A172 (cell line): ENCODE data around the gene CXCL11. TPM values are rescaled to one million over a fixed set of nuclear protein-coding genes. Genes with fewer than 3 reads are reported as not detected.
A peak's percentile ranks its signal among the peaks of the same experiment; 100 is the strongest.
"Not testable (repeated sequence)": the region's sequence is repeated elsewhere in the genome, so short reads cannot be mapped to it uniquely, and the experiment has no call there.

ENCODE experiments used
- DNase-seq: peaks from one replicate; pipeline ENCODE4 v3.0.0-alpha.2; 2015; ENCODE audit warnings: low spot score
- total RNA-seq: library from RNA; depleted of rRNA; stranded (reverse); fragments of >200 nt; shearing (Covaris generic); gene quantifications from 2 replicates; pipeline ENCODE4 v1.2.3, GENCODE V29; 2014; rRNA removed

CXCL11 gene
- total RNA-seq: not detected in 2 replicates

DNA sequence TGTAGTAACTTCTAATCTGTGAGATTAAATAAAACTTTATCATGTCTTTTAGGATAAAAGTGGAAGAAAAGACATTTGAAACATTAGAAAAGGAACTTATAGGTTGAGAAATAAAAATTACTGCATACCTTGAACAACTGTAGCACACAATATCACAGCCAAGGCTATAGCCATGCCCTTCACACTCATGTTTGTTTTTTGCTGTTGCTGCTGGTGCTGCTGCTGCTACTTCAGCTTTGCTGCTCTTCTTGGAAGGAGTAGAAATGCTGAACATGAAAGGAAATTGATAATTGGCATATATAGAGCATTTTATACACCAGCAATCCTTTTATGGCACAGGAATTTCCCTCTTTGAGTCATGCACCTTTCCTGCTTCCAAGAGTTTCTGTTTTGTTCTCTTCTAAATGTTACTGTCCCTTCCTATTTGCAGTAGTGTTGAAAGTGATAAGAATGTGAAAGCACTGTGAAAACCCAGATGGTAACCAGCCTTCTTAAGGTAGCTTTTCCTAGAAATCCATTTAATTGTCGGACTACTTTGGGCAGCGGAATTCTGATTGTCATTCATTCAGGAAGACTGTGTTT is at the start of gene CXCL11:
CXCL11 (minus strand) TSS at position 272 of the 582 bp plus-strand sequence; CDS start at position 189, 83 bp downstream.
- no peak for DNase-seq

DNA sequence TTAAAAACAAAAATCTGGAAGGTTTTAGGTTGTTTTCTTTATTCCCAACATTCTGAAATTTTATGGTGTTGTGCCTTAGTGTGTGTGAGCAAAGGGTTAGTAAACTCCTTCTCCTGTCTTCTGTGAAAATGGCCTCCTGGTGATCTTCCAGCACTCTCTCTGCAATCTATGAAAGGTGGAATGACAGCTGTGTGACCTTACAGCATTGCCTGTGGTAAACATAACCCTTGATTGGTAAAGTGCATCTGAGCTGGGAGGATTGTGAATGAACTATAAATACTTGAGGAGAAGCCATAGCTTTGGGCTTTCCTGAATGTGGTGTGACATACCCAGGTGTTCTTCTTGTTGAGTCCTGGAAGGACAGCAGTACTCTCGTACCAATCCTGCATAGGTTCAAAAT is 48.7 kb upstream of the CXCL11 start:
- DNase-seq: no peak

DNA sequence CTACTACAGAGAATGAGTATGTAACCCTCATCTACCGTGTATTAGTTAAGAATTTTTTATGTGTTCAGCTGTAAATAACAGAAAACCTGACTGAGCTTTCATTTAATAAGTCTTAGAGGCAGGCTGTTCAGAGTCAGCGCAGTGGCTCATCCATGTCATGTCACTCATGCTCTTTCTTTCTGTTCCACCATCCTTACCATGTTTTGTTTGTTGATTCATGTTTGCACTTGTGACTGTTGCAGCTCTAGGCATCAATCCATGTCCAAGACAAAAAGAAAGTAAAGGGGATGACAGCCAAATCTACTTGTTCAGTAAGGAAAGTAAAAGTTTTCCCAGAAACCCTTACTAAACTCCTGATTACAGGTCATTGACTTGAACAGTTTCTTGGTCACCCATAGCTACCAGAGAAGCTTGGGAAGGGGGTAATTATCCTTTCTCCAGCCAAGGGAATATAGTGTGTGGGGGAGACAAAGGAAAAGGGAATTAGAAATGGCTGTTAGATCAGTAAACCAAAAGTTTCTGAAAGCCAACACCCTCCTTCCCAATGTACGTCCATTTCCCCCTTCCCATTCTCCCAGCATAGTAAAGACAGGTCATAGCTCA is 47.6 kb upstream of the CXCL11 start:
- no peak for DNase-seq

DNA sequence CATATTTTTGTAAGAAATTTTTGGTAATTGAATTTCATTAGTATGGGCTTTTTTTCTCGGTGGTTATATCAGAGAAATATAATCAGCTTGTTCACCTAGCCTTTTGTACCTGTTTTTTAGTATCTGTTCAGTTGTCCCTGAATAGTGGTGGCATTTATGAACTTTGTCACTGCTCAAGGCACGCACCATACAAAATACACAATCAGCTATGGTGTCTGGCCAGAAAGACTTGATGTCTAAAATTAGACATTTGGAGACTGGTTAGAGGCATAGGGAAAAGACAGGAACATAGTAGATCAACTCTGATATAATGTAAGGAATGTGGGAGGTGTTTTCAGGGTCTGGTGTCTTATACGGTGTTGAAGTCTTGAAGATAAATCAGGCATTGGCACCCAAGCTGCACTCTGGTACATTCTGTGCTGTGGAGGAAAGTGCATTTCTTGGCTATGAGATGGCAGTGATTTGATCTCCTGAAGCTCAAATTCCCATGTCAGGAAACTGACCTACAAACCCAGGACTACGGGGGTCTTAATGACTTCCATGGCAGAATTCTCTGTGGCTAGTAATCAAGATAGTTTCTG is 42.3 kb upstream of the CXCL11 start:
- DNase-seq: no peak

DNA sequence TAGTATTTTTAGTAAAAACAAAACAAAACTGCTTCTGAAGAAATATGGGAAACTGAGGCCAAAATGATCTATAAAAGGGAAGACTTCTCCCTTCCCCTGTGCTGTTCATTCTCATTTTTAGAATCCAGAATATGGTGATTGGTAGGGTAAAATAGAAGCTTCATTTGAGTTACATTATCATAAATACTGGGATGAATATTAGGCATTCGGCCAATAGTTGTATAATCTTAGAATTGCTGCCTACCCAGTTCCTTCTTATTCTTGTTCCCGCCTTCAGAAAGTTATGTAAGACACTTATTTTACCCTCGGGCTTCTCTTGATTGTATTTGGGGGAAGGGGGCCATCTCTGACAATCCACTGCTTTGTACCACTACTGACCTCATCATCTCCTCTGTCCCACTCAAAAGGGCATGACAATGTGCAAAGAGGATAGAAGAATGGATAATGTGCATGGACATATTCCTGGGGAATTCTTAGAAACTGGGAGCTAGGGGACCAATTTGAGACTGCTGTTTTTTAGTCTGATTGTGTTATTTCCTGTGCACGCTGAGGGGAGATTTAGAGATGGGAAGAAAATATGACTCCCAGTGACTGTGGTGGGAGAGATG is 39.2 kb upstream of the CXCL11 start:
- DNase-seq: no peak

DNA sequence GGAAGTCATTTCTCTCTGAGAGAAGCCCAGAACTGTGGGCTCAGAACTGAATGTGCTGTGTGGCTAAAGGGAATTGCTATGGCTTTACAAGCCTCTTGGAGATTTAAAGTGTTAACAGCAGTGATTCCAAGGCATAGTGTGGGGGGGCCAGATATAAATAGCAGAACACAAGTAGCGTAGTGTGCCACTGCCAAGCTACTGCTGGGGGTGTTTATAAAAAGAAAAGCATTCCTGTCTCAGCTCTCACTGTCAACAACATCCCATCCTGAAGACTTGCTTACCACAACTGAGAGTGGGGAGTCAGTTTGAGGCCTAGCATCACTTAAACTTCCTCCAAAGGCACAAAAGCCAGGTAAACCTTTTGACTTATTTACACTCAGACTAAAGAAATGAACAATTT is 38.6 kb upstream of the CXCL11 start, which contains the start of gene ART3:
ART3 (plus strand) TSS at position 242 of the 400 bp plus-strand sequence. CDS start 1,181 bp downstream, outside the sequence.
- DNase-seq: no peak

DNA sequence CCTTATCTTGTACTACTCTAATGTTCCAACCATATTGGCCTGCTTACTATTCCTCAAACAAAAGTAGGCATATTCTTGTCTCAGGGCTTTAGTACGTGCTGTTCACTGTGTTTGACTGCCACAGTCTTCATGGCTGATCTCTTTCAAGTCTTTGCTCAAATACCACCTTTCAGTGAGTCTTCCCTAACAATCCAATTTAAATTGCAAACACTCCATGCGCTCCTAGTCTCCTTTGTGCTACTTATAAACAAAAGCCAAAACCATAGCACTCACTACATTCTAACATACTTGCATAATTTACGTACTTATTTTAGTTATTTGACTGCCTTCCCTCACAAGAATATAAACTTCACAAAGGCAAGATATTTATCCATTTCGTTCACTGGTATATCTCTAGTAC is 36.9 kb upstream of the CXCL11 start:
- no peak for DNase-seq

DNA sequence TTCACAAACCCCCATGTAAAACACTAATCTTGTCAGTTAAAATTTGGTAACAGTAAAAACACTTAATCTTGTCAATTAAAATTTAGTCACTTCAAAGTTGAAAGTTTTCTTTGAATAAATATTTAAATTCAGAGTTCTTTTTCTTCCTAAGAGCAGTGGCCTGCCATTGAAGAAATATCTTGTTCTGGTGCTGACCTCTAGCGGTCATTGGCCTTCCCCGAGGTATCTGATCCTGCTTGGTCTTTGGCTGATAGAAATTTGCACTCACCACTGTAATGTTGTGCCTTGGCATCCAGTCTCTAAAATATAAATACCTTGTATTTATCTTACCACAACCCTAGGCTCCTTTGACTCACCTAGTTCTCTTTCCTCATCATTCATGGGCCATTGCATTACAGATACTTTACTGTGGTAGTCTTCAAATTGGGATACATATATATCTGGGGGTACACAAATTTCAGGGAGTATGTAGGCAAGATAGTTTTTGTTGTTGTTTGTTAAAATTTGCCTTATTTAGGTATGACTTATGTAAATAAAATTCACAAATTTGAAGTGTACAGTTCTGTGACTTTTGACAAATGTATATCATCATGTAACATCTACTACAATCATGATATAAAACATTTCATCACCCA is 31.9 kb upstream of the CXCL11 start:
- peak; percentile 55 for DNase-seq

DNA sequence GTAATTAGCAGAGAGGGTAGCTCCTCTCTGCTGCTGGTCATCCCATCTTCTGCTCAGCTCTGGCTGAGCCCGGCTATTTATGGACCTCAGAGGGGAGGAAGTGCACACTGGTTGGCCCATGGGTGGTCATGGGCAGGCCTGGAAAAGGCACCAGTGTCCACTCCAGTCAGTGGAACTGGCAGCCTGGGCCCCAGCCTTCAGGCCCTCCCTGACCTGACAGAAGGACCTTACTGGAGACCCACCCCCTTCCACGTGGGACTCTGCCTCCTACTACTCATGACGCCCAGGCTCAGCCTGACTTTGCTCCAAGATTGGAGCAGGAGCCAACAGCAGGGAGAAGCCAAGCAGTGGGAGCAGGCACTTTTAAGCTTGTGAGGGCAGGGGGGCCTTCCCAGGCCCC is 30.7 kb upstream of the CXCL11 start:
- DNase-seq: no peak

DNA sequence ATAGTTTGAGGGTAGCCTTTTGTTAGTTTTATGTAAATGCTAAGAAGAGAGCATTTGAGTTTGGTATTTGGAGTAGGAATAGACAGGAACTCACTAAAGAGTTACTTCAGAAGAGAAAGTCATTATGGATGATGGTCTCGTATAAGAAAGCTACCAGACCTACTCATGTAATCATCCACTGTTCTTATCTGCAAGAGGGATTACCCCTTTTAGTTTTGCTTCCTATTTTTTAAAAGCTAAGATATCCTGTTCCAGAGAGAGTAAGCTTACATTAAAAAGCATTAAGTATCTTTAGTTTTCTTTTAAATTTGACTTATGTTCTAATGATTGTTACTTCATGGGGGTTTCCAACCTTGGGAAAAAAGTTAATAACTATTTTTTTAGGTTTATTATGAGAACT is 26.1 kb upstream of the CXCL11 start:
- DNase-seq: no peak

DNA sequence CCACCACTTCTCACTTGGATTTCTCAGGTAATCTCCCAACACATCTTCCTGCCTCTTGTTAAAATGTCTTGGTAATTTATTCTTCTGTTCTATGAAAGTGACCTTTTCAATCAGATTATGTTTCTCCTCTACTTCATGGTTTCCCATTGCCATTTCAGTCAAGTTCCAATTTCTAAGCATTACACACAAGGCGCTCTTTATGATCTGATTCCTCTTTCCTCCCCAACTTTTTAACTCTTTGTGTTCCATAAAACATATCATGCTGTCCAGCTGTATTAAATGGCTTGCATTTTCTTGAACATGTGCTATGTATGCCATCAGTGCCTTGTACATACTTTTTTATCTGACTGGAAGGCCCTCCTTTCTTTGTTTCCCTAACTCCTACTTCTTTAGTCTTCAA is 25.6 kb upstream of the CXCL11 start:
- DNase-seq: no peak

DNA sequence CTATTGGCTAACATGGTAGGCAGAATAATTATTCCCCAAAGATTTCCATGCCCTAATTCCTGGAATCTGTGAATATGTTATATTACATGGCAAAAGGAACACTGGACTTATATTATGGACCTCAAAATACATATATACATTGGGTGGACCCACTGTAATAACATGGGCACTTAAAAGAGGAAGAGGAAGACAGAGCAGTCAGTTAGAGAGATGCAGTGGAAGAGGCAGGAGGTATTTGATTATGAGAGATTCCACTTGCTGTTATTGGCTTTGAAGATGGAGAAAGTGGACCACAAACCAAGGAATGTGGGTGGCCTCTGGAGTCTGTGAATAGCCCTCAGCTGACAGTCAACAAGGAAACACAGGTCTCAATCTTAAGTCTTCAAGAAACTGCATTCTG is 24.6 kb upstream of the CXCL11 start:
- no peak for DNase-seq

DNA sequence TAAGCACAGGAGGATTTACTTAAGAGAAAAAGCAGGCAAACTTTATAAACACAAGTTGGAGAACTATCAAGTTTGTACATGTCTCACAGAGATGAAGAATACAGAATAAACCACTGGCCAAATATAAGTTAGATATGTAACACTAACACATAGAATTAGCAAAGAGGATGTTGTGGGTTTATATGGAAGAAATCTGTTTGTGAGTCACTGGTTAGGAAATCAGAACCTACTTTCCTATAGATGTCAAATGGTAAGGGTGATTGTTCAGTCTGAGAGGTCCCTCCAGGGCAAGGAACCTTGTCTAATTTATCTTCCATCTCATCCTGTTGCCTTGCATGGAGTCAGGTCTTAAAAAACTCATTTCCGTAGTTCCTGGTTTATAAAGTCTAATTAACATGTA is 23.9 kb upstream of the CXCL11 start:
- no peak for DNase-seq

DNA sequence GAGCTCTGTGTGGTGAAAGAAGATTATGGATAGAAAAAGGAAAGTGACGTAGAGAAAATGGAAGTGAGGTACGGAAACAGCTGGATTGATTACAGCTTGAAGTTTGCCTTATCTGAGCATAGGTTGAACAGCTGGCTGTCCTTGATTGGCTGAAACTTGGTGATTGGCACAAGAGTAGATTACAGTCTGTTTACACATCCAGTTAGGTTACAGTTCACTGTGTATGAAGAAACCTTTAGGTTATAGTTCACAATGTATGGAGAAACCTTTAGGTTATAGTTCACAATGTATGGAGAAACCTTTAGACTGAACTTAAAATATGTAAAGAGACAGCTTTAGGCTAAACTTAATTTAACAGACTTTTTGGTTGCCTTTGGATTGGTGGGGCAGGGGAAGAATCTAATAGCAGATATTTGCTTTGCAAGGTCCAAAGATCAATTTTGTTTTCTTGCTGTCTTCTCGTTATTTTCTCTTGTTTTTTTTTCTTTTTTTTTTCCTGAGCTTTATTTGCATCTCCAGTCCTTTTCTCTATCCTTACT is 23.1 kb upstream of the CXCL11 start:
- no peak for DNase-seq

DNA sequence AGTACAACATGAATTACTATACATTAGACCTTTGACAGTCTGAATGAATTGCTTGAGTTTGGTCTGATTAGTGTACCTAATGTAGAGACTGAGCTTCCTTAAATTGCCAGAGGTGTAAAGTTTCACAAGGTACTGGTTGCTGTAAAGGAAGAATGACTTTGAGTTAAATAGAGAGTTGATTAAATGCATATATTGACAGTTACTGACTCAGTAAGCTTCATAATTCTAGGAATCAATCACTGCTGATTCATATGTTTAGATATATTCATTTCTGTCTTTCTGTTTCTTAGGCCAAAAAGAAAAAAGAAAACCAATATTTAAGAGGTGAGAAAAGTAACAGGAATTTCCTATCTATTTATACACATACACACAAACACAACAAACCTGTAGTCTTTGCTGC is 22.4 kb upstream of the CXCL11 start:
- no peak for DNase-seq

DNA sequence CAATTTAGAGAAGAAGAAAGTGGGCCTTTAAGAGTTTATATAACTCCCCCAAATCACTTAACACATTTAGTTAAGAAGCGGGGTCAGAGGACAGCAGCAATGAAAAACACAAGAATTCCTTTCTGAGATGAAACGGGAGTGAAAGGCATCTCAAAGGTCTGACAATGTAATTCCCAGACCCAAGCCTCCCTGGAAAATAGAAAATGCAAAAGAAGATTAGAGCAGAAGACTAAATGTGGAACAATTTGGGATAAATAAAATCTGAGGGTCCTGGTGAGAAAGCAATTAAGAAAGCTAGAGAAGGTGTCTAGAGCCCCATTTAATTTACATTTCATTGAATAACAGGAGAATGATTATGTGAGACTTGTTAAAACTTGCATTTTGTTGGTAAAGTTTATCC is 19.6 kb upstream of the CXCL11 start:
- DNase-seq: no peak

DNA sequence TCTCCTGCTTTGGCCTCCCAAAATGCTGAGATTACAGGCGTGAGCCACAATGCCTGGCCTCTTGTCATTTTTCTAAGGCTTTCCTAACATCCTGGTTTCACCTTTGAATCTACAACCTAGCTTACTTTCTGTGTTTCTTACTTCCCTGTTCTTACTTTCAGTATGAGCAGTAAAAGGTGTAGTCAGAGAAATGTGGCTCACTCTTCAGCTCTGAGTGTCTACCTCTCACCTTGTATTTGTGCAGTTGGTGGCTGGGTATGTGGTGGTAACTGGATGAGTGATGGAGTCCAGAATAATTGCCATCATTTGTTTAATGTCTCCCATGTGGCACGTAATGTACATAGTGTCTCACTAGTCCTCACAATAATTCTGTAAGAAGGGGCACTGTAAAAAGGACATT is 19.1 kb upstream of the CXCL11 start:
- no peak for DNase-seq

DNA sequence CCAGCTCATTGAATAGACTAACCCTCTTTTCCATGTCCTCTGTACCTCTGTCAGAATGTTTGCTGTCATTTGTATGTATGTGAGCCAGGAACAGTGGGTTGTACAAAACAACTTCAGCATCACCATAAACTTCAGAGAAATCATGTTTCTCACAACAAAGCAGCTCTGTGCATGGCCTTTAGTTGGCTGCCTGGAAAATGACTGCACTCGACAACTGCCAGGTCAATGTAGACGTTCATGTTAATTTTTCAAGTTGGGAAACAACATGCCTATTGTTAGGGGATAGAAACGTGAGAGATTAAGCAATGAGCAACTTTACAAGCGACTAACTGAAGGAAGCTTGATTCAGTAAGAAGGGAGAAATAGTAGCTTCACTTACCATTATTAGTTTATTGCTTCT is 17.9 kb upstream of the CXCL11 start:
- DNase-seq: no peak

DNA sequence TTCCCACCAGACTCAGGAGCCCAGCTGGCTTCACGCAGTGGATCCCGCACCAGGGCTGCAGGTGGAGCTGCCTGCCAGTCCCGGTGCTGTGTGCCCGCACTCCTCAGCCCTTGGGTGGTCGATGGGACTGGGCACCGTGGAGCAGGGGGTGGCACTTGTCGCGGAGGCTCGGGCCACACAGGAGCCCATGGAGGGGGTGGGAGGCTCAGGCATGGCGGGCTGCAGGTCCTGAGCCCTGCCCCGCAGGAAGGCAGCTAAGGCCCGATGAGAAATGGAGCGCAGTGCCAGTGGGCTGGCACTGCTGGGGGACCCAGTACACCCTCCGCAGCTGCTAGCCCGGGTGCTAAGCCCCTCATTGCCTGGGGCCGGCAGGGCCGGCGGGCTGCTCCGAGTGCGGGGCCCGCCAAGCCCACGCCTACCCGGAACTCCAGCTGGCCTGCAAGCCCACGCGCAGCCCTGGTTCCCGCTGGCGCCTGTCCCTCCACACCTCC is 14.7 kb upstream of the CXCL11 start:
- not testable (repeated sequence) for DNase-seq

DNA sequence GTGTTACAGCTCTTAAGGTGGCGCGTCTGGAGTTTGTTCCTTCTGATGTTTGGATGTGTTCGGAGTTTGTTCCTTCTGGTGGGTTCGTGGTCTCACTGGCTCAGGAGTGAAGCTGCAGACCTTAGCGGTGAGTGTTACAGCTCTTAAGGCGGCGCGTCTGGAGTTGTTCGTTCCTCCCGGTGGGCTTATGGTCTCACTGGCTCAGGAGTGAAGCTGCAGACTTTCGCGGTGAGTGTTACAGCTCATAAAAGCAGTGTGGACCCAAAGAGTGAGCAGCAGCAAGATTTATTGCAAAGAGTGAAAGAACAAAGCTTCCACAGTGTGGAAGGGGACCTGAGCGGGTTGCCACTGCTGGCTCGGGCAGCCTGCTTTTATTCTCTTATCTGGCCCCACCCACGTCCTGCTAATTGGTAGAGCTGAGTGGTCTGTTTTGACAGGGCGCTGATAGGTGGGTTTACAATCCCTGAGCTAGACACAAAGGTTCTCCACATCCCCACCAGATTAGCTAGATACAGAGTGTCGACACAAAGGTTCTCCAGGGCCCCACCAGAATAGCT is 14.1 kb upstream of the CXCL11 start:
- not testable (repeated sequence) for DNase-seq

DNA sequence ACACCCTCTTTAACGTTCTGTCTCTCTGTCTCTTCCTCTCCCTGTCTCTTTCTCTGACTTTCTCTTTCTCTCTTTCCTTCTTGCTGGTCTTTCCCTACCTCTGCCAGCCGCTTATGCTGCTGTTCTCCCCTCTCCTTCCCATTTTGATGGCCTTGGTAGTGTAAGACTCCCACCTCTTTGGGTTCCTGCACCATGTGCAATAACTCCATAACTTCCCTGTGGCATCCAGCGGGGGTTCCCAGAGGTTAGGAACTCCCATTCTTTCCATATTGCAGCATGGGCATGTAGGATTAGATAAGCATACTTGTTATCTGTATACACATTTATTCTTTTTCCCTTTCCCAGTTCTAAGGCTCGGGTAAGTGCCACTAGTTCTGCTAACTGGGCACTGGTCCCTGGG is 8.8 kb upstream of the CXCL11 start:
- not testable (repeated sequence) for DNase-seq

DNA sequence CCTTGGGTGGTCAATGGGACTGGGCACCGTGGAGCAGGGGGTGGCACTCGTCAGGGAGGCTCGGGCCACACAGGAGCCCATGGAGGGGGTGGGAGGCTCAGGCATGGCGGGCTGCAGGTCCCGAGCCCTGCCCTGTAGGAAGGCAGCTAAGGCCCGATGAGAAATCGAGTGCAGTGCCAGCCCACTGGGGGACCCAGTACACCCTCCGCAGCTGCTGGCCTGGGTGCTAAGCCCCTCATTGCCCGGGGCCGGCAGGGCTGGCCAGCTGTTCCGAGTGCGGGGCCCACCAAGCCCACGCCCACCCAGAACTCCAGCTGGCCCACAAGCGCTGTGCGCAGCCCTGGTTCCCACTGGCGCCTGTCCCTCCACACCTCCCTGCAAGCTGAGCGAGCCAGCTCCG is 7.4 kb upstream of the CXCL11 start:
- not testable (repeated sequence) for DNase-seq
